ENCODE measurements around the gene GATA3. TPM values are rescaled to one million over a fixed set of nuclear protein-coding genes. Genes with fewer than 3 reads are reported as not detected.

GATA3 gene
- polyA plus RNA-seq, 3 donors: 76.3 to 84.9 (median 77.4) TPM

DNA sequence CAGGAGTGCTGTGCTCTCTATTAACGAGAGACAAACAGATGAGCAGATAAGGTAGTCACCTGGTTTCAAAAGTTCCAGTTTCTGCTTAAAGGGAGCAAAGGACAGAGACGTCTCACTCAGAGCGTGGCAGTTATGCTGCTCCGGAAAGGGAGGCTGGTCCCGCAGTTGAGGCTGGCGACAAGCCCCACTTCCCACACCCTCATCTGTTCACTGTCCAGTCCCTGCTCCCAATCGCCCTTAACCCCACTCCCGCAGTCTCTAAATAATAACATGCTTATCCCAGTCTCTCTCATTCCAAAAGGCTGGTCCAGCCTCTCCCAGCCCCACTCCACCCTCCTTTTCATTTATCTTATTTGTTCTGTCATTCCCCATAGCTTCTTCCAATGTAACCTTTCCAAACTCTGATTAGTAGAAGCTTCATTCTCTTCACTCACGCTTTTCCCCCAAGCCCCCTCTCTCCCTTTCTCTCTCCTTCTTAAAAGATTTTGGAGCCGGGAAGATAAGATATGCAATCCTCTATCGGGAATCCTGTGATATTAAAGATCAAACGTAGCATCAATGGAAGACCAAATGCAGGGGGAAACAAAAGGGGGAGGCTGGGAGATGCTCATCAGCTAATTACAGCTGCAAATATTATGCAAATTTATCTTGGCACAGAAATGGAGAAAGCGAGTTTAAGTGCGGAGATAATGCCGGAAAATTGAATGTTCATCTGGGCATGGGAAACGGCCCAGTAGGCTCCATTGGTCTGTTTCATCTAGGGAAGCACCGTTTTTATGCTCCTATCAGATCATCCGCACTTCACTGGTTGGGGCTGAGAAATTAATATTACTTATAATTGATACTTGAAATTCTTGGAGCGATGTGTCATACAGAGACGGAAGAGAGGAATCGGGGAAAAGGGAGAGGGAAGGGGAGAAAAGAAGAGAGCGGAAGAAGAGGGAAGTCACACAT lies 16.3 kb upstream of the GATA3 start:
- DNase-seq (ENCODE audit: low read depth in 3 of 3, low spot score in 2 of 3): no peak

DNA sequence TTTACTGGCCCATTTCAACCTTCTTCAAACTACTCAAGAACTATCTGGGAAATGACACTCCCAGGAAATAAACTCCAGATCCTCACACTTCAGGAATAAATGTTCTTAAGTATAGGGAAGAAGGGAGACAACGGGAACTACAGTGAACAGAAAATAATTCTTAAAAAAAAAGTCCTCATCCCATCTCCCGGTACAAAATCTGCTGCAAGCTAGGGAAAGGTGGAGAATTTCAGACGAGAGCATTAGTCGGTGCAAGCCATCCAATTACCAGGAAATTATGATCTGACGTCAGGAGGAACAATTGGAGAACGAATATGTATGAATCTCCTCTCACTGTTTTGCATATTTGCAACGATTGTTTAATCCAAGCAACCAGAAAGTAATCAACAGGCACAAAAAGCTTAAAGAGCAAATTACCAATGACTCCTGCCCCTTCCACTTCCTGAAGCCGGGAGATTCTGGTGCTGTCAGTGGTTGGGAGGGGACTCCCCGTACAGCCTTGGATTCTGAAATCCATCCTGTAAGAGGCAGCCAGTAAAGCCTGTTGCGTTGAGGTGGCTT lies 15.1 kb upstream of the GATA3 start:
- no peak for DNase-seq (ENCODE audit: low read depth in 3 of 3, low spot score in 2 of 3)

DNA sequence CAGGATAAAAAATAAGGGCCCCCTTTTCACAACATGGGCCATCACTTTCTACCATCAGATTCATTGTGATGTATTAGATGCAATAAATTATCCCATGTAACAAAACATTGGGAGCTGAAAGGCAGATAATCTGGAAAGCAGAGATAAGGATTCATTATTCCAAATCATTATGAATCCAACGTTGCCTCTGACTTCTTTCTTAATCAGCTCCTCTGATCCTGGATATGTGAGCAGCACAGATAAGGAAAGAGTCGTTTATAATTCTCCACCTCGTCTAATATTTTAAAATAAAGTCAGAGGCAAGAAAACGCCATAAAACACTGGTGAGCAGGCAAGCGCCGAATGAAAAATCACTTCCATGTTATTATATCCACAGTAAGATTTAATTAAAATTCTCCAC lies 13.8 kb upstream of the GATA3 start:
- DNase-seq (ENCODE audit: low read depth in 3 of 3, low spot score in 2 of 3): no peak

DNA sequence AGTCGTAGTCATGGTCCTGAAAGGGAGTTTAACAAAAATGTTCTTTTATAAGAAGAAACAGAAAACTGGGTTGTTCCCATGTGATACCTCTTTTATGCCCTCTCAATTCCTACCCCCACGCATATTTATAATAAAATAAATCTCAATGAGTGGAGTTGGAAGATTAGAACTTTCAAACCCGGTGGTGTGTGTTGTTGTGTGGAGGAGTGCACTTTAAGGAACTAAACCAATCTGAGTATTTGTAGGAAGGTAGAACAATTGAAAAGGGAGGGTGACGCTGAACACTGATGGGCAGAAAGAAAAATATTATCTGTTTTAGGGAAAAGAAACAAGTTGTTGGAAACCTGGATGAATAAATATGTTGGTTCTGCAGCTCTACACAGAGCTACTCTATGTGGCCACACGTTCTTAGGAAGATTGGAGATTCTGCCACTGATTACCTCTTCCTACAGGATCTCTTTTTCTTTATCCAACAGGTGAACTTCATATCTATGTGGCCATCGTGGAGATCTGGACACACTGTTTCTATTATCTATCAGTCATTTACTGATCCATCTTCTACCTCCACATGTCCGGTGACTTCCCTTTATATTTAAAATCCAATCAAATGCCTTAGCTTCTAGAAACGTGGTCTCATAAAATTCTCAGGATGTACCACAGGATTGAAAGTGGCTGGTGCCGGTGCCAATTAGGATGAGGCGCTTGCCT lies 13.1 kb upstream of the GATA3 start:
- DNase-seq (ENCODE audit: low read depth in 3 of 3, low spot score in 2 of 3): no peak

DNA sequence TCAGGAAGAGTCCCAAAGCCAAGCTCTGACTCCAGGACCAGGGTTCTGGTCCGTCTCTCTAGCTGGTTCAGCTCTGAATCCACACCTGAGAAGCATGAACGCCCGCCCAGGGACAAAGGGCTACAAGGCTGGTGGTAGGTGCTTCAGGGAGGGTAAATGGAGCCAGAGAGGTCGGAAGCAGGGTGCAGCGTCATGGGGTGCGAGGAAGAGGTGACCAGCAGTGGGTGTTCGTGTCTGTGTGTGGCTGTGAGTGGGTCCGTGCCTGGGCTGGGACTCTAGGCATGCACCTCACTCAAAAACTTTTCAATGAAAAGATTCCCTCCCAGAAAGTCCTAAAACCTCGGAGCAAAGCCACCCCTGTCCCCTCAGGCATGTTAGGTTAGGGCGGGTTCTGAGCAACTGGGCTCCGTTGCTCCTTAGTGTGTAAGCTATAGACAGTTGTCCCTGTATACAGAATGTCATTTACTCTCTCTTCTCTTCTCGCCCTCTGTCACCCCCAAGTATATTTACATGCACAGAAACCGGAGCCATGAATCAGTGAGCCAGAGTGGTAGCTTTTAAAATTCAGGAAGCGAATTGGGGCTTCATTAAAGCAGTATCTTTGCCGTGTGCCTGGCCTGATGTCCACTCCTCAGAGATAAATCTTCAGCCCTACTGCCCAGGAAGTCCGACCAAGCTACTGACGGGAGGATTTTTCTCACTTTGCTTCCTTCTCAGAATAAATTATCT lies 12.3 kb upstream of the GATA3 start:
- DNase-seq (ENCODE audit: low read depth in 3 of 3, low spot score in 2 of 3): no peak

DNA sequence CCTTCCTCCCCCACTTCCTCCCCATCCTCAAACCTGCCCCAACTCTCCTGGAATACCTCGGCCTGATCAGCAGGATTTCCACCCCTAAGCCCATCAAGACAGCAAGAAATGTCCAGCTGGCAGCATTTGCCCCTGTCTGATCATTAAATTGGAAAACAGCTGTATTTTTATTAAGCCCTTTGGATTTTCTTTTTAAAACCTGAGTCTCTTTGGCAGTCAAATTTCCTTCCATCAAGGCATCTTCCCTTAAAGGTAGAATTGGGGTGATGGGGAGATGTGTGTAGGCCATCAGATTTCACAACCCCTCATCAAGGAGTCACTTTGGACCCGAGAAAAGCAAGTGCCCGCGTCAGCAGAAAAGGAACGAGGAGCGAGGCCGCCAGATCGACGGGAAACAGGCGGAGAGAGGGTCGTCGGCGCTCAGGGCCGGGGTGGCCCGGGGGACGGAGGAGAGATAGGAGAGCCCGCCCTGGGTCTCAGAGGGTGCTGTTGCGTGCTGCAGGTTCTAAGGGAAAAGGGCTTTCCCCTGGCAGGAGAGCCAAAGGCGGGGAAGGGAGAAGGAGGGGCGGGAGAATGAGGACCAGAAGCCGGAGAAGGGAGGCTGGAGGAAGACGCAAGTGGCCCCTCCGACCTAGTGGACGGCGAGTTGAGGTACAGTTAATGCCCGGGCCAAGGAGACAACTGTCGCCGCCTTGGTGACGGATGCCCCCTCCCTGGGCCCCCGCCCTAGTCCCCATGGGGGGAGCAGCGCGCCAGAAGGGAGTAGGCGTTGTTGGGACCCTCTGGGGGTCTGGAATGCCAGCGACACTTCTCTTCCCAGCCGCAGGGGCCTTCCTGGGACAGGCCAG lies 11.5 kb upstream of the GATA3 start:
- DNase-seq (ENCODE audit: low read depth in 3 of 3, low spot score in 2 of 3): no peak

DNA sequence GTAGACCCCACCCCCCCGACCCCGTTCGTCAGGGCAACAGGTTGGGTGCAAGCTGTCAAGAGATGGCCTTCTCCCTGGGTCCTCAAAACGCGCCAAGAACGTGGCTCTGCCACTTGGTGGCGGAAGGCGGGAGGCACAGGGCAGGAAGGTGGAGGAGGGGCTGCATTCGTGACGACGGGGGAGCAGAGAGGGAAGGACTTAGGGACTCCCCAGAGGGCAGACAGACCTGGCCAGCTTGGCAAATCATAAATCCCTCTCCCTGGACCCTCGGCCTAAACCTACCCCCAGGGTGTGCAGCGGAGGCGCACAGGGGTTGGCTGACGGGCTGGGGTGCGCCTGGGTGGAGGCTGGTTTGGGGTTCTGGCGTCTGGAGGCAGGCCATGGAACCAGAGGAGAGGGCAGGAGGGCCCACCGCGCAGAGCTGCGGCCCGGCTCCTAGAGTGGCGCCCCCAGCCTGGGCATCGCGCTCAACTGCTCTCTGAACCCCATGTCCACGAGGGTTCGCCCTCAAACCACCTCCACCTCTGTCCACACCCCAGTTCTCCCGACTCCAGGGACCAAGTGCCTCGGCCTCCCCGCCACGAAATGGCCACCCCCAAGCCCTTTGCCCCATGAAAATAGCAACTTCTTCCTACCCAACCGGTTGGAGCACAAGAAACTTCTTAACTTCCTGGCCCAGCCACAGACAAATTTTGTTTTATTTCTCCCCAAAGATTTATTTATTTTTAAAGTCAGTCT lies 10.8 kb upstream of the GATA3 start:
- no peak for DNase-seq (ENCODE audit: low read depth in 3 of 3, low spot score in 2 of 3)

DNA sequence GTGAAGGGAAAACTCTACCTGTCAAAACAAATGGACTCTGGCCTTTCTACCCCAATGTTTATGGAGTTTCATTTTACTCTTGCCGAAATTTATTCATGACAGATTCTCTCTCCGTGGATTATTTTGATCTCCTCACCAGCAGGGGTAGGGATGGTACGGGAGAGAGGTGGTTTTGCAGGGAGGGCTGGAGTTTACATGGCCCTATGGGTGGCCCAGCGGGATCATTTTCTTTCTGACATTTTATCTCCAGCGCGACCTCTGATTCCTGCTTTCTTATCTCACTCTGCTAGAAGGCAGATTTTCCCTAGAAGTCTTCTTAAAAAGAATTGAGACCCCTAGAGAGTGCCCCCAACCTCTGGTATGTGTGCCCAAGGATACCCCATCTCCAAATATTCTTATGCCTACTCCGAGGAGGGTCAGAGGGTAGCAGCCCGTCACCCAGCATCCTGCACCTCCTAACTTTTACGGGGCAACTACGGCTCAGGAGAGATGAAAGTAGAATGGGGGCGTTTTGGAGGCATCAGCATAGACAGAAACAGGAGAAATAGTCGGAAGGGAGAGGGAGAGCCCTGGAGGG lies 10.1 kb upstream of the GATA3 start:
- DNase-seq (ENCODE audit: low read depth in 3 of 3, low spot score in 2 of 3): no peak

DNA sequence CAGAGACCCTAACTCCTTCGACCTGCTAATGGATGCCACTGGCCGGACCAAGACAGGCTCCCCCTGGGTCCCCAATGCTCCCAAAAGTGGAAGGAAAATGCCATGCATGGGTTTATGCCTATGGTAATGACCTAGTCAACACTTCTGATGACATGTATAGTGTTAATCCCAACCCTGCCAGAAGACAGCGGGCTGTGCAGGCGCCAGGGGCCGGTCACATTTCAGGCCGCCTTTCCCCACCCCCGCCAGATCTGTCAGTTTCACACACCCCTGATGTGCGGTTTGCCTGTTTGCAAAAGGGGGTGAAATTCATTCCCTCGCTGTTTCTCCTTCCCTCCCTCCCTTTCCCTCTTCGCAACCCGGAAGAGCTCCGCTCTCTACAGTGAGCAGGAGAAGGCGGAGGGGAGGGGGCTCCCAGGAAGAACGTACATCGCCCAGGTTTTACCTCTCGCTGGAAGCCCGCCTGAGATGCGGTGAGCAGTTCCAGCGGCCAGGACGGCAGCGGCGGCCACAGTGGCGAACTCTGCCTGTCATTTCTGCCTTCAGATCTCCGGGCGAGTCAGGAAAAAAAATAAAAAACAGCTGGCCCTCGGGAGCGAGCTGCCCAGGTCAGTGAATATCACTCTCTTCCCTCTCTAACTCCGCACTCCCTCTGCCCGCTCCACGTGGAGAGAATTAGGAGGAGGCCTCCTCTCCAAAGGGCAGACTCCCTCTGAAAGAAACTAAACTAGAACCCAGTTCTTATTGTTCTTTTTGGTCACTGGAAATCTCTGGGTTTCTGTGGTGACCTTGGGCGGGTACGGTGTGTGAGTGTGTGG lies 9.4 kb upstream of the GATA3 start:
- no peak for DNase-seq (ENCODE audit: low read depth in 3 of 3, low spot score in 2 of 3)

DNA sequence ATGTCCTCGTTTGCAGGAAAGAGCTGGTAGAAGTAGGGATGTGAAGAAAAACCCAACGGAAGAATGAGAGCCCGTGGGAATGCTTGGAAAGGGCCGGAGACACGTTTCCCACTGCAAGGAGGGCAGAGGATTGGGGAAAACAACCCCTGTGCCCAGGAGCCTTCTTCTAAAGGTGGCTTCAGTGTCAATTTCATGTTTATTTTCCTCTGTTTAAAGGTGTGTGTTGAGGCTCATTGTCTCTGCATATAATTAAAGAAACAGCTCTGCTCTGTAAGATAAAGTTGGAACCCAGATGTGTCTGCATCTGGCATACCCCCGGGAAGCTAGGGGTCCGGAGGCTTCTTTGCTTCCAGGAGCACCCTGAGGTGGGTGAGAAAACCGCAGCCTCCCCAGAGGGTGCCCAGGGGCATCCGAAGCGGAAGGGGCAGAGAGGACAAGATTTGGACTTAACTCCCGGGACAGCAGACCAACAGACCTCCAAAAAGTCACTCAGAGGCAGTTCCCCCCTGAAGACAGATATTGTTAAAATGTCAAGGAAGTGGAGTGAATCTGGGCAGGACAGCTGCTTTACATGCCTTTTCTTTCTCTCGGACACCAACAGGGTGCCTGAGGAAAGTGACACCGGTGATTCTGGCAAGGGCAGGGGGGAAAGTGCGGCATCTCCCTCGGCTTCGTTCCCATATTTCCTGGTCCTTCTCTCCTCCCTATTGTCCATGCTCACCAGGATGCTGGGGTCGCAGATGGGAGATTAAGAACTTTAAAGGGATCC lies 8.6 kb upstream of the GATA3 start:
- no peak for DNase-seq (ENCODE audit: low read depth in 3 of 3, low spot score in 2 of 3)

DNA sequence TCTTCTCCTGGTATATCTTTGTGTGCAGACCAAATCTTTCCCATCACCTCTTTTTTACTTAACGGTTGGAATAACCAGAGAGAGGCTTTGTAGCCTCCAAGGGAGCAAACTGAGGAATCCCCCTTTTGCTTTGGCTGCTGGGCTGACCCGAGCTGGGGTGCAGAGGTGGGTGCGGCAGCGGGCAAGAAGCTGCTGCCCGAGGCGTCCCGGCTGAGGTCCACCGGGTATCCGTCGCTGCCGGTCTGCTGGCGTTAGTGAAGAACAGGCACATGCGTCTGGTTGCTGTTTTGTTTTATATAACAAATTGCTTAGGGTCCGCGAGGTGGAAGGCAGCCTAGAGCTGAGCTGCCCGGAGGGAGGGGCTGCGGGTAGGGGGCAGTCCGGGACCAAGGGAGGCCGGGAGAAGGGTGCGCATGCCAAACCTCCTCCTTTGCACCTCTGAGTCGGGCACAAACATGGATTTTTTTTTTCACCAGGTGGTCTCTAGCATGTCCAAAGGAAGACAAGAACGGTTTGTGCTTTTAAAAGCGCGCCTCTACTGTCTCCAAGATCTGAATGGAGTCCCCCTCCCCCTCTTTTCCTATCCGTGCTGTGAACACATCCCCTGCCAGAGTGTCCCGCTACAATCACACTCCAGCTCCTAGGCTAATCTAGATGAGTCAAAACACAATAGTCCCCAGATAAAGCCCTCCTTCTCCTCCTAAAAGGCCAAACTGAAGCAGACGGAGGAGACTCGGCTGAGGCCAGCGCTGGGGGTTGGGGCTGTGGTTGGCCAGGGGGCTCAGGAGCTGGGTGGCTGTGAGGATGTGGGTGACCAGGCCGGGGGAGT lies 6.8 kb upstream of the GATA3 start:
- no peak for DNase-seq (ENCODE audit: low read depth in 3 of 3, low spot score in 2 of 3)

DNA sequence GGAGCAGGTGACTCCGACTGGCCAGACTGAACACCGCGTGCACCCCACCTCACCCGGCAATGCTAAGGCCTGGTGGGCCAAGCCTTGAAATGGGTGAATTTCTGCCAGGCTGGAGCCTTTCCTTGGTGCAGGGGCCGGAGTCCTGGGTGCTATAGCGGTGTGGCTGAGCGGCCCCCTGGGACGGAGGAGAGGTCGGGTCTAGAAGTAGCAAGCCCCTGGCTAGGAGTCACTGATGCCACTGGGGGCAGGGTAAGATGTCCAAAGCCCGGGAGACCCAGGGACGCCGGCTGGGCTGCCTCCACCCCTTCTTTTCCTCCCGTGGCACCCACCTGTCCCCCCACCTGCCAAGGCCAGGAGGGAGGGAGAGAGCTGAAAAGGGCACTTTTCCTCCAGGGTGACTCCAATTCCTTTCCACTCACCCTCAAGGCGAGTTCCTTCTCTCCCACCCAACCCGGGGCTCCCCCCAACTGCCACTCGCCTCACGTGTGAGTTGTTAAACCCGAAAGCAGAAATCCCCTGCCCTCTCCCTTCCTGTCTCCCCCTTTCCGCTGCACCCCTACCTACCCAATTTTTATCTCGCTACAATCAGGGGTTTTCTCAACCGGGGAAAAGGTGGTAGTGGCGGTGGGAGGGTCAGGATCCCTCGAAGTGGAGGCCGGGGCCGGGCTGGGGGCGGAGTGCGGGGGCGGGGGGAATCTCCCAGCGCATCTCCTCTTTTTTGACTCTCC lies 6.0 kb upstream of the GATA3 start:
- no peak for DNase-seq (ENCODE audit: low read depth in 3 of 3, low spot score in 2 of 3)

DNA sequence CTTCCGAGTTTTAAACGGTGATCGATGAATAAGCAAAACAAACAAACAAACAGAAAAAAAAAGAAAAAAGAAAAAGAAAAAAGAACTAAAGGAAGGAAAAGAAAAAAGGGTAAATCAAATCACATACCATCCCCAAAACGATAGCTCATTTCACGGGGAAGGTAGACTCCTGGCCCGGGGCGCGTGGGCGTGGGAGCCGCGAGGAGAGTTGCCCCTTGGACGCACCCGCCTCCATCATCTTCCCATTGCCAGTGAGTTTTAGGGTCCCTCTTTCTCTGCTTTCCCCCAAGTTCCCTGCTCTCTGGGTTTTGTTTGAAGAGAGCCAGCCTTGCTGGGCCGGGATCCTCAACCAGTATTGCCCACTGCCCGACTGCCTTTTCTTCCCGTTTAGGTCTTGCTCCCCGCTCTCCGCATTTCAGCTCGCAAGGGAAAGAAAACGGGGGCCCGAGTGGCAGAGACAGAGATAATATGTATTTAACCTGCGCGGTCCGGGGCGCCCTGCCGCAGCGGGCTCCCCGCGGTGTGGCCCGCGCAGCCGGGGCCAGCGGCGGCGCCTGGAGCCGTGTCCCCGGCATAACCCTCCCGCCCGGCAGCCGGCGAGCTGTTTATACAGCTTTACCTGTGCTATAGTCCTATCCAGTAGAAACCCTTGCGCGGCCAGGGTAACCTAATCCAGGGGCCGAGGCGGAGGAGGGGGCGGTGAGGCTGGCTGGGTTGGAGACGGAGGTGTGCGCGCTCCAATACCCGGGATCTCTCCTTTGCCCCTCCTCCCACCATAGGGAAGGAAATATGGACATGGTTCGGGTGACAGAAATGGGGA lies 5.2 kb upstream of the GATA3 start:
- DNase-seq (ENCODE audit: low read depth in 3 of 3, low spot score in 2 of 3): no peak

DNA sequence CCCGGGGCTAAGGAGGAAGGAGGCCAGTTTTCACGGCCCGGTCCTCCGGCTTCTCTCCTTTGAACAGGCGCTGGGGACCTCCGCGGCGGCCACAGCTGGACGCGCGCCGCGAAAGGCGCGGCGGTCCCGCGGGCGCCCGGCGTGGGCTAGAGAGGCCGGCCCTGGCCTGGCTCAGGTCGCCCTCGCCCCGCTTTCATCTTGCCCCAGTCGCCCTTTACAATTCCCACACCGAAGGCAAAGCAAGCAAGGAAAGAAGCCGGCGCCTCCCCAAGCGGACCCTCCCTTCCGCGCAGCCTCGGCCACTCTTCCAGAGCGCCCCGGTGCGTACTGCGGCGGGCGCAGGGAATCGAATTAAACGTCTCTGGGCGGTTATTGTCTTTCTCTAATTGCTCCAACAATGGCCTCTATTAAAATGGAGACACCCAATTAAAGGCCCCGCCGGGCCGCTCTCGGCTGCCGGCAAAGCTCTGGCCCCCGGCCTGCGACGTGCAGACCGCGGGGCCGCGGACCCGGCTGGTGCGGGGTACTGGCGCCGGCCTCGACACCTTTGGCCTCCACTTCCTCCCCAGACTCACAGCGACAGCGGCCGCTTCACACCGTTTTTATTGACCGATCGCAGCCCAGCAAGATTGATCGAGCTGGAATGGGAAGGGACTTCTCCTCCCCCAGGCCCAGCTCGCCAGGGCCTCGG lies 4.5 kb upstream of the GATA3 start:
- no peak for DNase-seq (ENCODE audit: low read depth in 3 of 3, low spot score in 2 of 3)
